Tibial nerve (tissue), 4 donors: ENCODE data around the gene FMNL2.

Experiments used
- EP300 ChIP-seq, 2 donors: sonication (generic); formaldehyde crosslinking; IDR thresholded peaks; one replicate each; pipeline ENCODE4 v1.6.1; 2017; ENCODE audit warnings: antibody characterized with exemption in 2 of 2, mild to moderate bottlenecking in 1 of 2
- POLR2A ChIP-seq, 2 donors: fragments of 450-650 bp; IDR thresholded peaks; one replicate each; pipeline ENCODE4 v1.6.1; 2017; ENCODE audit warnings: antibody characterized with exemption in 2 of 2, mild to moderate bottlenecking in 2 of 2, moderate library complexity in 2 of 2
- TF ChIP-seq, protein P1 (sequence below), 5 experiments: fragments of 200-600 bp in 3 of 5; fragments of 450-650 bp in 2 of 5; sonication (generic) in 3 of 5; IDR thresholded peaks; one replicate each; pipeline ENCODE4 v1.5.1; 2016 to 2019; ENCODE audit warnings: antibody characterized with exemption in 5 of 5, mild to moderate bottlenecking in 3 of 5, moderate library complexity in 2 of 5

DNA sequence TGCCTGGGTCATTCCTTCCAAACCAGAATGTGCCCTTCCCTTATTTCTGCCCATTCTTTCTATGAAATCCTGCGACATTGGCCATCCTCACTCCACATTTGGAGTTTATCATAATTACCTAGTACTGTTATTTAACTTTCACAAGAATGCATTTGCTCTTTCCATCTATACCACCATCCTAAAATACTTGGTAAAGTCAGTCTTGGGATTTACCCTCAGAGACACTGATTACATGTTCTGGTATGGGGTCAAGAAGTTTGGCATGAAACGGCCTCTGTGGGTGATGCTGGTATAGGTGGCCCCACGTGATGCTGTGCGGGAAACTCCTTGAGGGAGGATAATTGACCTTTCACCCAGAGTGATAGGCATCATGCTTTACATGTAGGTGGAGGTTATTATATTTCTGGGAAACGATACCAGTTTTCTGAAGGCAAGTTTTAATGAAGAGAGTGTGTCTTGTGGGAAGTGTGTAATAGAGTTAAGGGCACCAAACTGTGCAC, 123.5 kb downstream of the FMNL2 start:
- TF ChIP-seq EP300 (IDR thresholded peaks at IDR 0.05) = no peak
- TF ChIP-seq, protein P1, sequence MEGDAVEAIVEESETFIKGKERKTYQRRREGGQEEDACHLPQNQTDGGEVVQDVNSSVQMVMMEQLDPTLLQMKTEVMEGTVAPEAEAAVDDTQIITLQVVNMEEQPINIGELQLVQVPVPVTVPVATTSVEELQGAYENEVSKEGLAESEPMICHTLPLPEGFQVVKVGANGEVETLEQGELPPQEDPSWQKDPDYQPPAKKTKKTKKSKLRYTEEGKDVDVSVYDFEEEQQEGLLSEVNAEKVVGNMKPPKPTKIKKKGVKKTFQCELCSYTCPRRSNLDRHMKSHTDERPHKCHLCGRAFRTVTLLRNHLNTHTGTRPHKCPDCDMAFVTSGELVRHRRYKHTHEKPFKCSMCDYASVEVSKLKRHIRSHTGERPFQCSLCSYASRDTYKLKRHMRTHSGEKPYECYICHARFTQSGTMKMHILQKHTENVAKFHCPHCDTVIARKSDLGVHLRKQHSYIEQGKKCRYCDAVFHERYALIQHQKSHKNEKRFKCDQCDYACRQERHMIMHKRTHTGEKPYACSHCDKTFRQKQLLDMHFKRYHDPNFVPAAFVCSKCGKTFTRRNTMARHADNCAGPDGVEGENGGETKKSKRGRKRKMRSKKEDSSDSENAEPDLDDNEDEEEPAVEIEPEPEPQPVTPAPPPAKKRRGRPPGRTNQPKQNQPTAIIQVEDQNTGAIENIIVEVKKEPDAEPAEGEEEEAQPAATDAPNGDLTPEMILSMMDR (IDR thresholded peaks at IDR 0.05) = no peak
- TF ChIP-seq POLR2A (IDR thresholded peaks at IDR 0.05) = no peak
